Measurements from ENCODE around the gene TRABD2B.

GRCh38 chr1:47996406-47997226, 569 bp downstream of the TRABD2B start:
- TF ChIP-seq CTCF (IDR thresholded peaks at IDR 0.05) (no peak), ZFX (IDR thresholded peaks at IDR 0.05; ENCODE audit: borderline replicate concordance) (no peak)
